GM19043 (cell line): ENCODE measurements around the gene KCNK16.

Experiments used
- ATAC-seq: cut with Tn5 transposase; IDR thresholded peaks from one replicate; pipeline ENCODE4 v1.9.1; 2021; ENCODE audit warnings: low read depth; ENCODE audit not compliant: unreplicated experiment

KCNK16 gene

GRCh38 chr6:39322306-39322850 lies at the start of gene KCNK16:
Gene KCNK16 (minus strand): TSS chr6:39322702. CDS start chr6:39322540, 162 bp downstream.
- ATAC-seq, result no peak

GRCh38 chr6:39370390-39370789 lies 47.9 kb upstream of the KCNK16 start:
- ATAC-seq, result no peak

- no peak for ATAC-seq
These were observed 47.5 kb upstream of the KCNK16 start for GRCh38 chr6:39369987-39370386.

- no peak for ATAC-seq
These were observed 45.2 kb upstream of the KCNK16 start for GRCh38 chr6:39367700-39368099.

DNA sequence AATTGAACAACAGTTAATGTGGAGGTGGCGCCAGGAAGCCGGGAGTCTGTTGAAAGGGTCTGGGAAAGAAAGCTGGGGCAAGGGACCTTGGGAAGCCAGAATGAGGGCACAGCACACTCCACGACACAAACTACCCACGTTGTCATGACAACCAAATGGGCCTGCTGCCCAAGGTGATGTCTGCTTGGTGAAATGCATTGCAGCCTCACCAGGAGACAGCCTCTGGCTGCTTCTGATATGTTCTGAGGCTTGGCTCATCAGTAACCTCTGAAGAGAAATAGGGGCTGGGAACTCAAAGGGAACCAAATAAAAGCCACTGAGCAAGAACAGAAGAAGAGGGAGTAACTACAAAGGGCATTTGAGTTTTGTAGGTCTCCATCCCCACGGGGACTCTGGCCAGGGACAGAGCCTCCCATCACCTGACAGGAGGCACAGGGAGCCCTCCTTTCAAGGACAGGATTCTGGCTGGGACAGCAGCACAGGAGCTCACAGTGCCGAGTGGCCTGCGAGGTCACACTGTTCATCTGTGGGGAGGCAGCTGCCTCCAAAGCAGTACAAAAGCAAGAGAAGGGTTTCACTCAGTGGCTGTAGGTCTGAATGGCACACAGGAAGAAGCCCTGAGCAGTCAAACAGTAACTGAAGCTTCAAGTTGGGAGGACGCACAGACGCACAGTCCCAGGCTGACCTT lies 44.6 kb upstream of the KCNK16 start:
- ATAC-seq, result no peak

DNA sequence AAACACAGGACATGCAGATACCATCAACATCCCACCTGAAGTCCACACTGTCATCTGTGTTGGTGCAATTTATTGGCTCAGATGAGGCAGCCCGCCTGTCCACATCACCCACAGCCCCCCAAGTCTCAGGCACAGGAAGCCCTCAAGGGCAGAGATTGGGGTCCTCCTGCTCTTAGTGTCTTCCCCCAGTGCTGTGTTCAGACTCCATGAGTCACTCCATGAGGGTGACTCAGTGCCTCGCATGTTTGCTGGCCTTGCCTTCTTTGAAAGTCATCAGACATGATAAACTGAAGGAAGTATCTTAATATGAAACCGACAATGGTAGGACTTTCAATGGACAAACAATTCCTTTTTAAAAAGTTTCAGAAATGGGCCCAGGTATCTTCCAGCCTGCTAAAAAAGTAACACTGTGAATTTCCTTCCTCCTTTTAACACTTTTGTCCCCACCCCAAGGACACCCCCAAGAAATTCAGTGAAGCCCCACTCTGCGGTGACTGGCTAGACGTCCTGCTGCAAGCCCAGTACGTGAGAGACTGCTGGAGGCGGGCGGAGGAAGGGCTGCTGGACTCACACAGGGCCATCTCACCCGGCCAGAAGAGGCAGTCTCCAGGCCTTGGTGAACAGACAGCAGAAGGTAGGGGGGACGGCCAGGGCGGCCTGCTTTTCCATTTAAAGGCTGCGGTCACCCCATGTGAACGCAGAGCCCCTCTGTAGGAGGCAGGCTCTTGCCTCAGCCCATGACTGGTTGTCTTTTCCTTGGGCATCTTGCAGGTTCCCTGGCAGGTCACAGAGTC lies 43.0 kb upstream of the KCNK16 start:
- ATAC-seq, result no peak

GRCh38 chr6:39363280-39363679 lies 40.8 kb upstream of the KCNK16 start:
- ATAC-seq, result no peak

DNA sequence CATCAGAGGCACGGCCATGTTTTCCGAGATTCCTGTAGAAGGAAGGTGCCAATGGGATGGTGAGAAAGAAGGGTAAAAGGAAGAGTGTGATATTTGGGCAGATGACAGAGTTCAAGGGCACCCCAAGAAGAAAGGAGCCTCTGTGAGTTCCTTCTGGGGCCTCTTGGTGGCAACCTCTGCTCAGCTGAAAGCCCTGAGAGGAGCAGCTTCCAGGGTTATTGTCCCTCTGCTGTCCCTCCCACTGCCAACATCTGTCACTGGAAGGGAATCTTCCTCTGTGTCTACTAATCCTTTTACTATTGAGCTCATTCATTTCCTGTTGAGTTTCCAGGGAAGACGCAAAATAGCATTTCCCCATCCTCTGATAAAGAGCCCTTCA lies 40.0 kb upstream of the KCNK16 start:
- ATAC-seq, result no peak

DNA sequence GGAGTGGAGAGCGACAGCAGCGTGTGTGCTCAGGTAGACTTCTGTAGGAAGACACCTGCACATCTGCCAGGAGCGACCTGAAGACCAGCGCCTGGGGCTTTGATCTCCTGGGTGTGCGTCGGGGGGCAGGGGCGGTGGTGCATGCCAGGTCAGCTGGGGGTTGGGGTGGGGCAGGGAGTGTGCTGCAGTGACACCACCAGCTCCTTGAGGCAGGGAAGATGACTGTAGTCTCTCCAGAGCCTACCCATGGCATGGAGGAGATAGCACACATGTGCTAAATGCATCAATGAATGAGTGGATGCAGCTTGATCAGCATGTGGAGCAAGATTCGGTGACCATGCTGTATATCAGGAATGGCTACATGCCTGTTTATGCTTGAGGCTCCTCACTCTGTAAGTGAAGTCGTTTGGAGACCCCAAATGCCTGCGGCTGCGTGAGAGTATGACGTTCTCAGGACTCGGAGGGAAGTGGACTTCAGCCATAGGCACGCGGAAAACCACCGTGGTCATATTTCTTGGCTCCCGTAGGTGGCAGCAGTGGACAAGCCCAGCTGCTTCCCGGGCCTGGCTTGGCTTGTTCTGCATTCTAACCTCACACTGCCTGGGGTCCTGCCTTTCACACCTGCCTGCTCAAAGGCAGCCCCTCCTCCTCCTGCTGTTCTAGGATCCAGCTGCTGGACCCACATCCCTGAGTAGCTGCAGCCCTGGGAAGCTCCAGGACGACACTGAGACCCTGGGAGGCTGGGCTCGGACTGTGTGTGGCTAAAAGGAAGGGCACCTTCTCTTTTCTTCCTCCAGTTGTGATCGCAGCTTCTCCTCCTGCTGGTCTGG lies 39.4 kb upstream of the KCNK16 start:
- peak; percentile 63 for ATAC-seq

GRCh38 chr6:39360378-39360777 lies 37.9 kb upstream of the KCNK16 start:
- no peak for ATAC-seq

GRCh38 chr6:39357998-39358686 lies 35.6 kb upstream of the KCNK16 start:
- ATAC-seq, result no peak

DNA sequence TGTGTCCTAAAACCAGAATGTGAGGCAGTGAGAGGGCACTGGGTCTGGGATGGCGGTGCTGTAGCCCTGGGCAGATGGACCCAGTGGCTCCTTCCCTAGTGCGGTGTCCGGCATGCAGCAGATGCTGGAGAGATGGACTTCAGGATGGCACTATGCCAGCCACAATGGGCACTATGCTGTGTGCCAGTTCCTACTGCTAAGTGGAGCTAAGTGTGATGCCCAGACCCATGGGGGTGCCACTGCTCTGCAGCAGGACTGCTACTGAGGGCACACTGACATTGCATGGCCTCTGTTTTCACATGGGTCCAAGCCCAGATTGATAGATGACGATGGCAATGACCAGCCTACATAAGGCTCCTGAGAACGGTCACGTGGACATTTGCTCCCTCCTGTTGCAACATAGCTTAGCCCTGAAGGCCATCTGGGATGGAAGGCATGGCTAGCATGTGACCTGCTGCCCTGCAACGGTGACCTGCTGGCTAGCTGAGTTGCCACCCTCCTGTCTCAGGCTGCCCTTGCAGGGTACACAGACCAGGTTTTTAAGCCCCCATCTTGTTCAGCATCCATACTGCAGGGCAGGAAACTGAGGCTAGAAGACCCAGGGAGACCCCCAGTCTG lies 31.3 kb upstream of the KCNK16 start:
- no peak for ATAC-seq

DNA sequence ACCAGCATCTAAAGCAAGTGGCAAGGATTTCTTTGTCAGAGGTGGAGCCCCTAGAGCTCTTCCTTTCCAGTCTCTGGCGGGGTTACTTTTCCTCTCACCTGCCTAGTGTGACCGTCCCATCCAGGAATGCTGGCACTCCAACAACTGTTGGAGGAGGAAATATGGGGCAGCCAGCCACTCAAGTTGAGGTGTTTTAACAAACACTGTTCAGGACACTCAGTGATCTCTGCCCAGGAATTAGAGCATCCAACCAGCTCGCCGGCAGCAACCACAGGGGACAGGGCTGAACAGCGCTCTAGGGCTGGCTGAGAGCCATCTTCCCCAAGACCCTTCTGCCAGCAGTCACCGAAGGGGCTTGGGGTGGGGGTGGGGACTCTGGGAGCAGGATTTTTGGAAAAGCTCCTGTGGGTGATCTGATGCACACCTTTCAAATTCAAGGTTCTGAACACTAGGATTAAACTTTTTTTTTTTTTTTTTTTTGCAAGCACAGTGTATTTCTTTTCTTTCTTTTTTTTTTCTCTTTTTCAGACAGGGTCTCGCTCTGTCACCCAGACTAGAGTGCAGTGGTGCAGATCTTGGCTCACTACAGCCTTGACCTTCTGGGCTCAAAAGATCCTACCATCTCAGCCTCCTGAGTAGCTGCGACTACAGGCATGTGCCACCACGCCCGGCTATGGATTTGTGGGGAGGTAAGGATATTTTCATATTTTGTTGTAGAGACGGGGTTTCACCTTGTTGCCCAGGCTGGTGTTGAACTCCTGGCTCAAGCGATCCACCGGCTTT lies 28.4 kb upstream of the KCNK16 start:
- no peak for ATAC-seq

GRCh38 chr6:39348740-39349139 lies 26.2 kb upstream of the KCNK16 start:
- ATAC-seq, result no peak

DNA sequence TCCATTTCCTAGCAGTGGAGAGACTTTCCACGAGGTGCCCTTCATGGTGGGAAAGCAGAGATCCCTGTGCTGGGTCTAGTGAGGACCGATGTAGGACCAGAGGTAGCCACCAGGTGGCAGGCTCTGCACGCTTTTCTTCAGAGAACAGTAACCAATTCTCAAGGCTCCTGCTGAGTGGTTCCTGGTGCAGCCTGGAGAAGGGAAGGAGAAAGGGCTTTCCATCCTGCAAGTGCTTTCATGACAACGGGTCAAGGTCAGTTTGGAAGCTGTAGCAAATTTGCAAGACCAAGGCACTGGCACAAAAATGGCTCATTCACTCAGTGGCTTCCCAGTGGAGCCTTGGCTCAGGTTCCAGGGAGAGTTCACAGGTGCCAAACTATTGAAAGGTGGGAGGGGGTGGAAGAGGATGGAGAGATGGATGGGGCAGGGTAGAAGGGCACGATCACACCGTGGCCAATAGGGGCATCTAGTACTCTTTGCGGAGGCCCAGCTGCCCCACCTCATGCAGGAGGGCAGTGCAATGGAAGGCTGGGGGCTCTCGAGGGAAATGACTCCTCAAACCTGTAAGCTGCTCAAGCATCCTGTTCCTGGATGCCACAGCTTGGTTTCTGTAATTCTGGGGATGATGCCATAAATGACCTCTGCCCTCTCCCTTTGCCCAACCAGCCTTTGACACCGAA lies 25.5 kb upstream of the KCNK16 start:
- no peak for ATAC-seq

DNA sequence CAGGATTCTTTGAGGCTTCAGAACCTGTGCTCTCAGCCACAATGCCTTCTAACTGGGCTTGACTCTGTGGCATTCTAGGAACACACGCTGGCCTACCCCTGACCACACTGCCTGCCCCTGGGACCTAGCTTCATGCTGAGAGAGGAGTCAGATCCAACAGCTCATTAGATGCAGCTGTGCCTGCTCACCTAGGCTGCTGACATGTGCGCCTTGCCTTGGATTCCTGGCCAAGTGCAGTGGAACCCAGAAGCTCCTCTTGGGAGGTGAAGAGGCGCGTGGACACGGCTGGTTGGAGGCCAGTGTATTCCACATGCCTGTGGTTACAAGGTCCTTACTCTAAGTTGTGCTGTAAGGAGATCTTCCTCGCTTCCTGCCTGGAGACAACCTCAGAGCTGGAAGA lies 24.7 kb upstream of the KCNK16 start:
- ATAC-seq, result no peak

- ATAC-seq, result no peak
These were observed 22.3 kb upstream of the KCNK16 start for GRCh38 chr6:39344821-39345280.

- ATAC-seq, result no peak
These were observed 20.9 kb upstream of the KCNK16 start for GRCh38 chr6:39343396-39343870.
